Caki2 (cell line): Measurements from ENCODE around the gene TAC1. TPM values are rescaled to one million over a fixed set of nuclear protein-coding genes. Genes with fewer than 3 reads are reported as not detected.

Experiments used
- total RNA-seq: library from RNA; depleted of rRNA; stranded (reverse); fragments of >200 nt; shearing (Covaris generic); gene quantifications from 2 replicates; pipeline ENCODE4 v1.2.3, GENCODE V29; 2014; ENCODE audit warnings: low replicate concordance; rRNA removed

The TAC1 gene
- total RNA-seq, 1 experiment from 2014 or later: not detected

Other genes starting within 250 kb of the TAC1 start
- gene ASNS, start 140.3 kb downstream of the TAC1 start, total RNA-seq: 26.2 and 34.4 TPM in 2 replicates